GM20000 (cell line): ENCODE results near the gene COL3A1.

Experiments
- DNase-seq: peaks from one replicate; pipeline ENCODE4 v3.0.0; 2012; ENCODE audit warnings: low spot score
- CTCF ChIP-seq: IDR thresholded peaks from 2 replicates; pipeline ENCODE4 v1.5.1; 2012; ENCODE audit warnings: mild to moderate bottlenecking, control low read depth; ENCODE audit errors: extremely low read depth, missing control alignments

The COL3A1 gene

GRCh38 chr2:189056200-189057106 lies 82.3 kb downstream of the COL3A1 start:
- no peak for TF ChIP-seq CTCF
- DNase-seq, result no peak

GRCh38 chr2:189057316-189057715 lies 83.1 kb downstream of the COL3A1 start:
- no peak for TF ChIP-seq CTCF
- DNase-seq, result no peak

DNA sequence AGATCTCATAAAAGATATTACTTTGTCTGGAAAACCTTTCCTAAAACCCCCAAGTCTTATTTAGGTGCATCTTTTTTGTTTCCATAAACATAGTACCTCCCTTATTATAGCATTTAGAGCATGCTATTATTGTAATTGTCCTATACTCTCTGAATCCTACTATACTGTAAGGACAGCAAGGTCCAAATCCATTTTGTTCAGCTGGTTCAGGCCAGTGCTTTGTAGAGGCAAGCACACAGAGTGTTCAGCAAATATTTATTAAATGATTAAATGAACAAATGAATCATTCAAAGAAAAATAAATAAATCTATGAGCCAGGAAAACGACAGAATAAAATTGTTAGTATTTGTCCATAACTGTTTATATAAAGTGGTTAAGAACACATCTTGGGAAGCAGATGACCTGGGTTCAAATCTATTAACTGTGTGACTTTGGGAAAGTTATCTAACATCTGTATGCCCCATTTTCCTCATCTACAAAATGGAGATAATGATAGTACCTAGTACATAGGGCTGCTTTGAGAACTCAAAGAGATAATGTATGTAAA lies 86.0 kb downstream of the COL3A1 start:
- TF ChIP-seq CTCF, result no peak
- no peak for DNase-seq
